ENCODE measurements around the gene XPO1.

Gene XPO1

GRCh38 chr2:61439241-61440002, 98.7 kb downstream of the XPO1 start:
- H3K27me3 ChIP-seq (ENCODE audit: control insufficient read depth, low read length): no peaks in the 10 kb centered on the region
- no peaks in the 10 kb centered on the region for H3K9me3 ChIP-seq (ENCODE audit: control insufficient read depth, insufficient read depth, low read length)
- peaks cover 11% of the 10 kb centered on the region for H3K36me3 ChIP-seq (ENCODE audit: control insufficient read depth, low read length)
- H3F3A ChIP-seq (ENCODE audit: control insufficient read depth, insufficient read depth): peaks cover 33% of the 10 kb centered on the region
- H4K20me1 ChIP-seq (ENCODE audit: control insufficient read depth, insufficient read depth, low read depth, low read length): peaks cover 4% of the 10 kb centered on the region; the same call in 1 of the 2 replicates
- H3K9me2 ChIP-seq (replicated peaks; ENCODE audit: control insufficient read depth, low read length): no peaks in the 10 kb centered on the region
- H3K79me2 ChIP-seq (ENCODE audit: control insufficient read depth, low read length): peaks cover 99% of the 10 kb centered on the region
- H3K4me1 ChIP-seq (ENCODE audit: control insufficient read depth, low read length): peaks cover 99% of the 10 kb centered on the region
- TF ChIP-seq EZH2phosphoT487 (IDR thresholded peaks at IDR 0.05; ENCODE audit: borderline replicate concordance, low read length): no peak
- no peak for TF ChIP-seq CTCF (IDR thresholded peaks at IDR 0.05; ENCODE audit: low read depth, low read length, poor library complexity, severe bottlenecking)
- H3K27ac ChIP-seq (ENCODE audit: low read depth, low read length): peak overlapping the region; percentile 99
- peak overlapping the region; percentile 31 for H3K4me3 ChIP-seq (ENCODE audit: low read length)
- peak overlapping the region; percentile 56 for H3K4me2 ChIP-seq (ENCODE audit: low read length)

- Histone ChIP-seq H3K4me3 (ENCODE audit: low read length) (0 out of 2 replicates have a peak overlapping the region, but pooled peaks have one; percentile 31), H3K36me3 (ENCODE audit: control insufficient read depth, low read length) (peaks cover 11% of the 10 kb centered on the region), H3K27me3 (ENCODE audit: control insufficient read depth, low read length) (no peaks in the 10 kb centered on the region), H4K20me1 (ENCODE audit: control insufficient read depth, insufficient read depth, low read depth, low read length) (peaks cover 11% of the 10 kb centered on the region; the same call in 1 of the 2 replicates), H3K9me3 (ENCODE audit: control insufficient read depth, insufficient read depth, low read length) (no peaks in the 10 kb centered on the region), H3K9me2 (replicated peaks; ENCODE audit: control insufficient read depth, low read length) (no peaks in the 10 kb centered on the region), H3K27ac (ENCODE audit: low read depth, low read length) (peak overlapping the region; percentile 99), H3K4me2 (ENCODE audit: low read length) (peak overlapping the region; percentile 56), H3K4me1 (ENCODE audit: control insufficient read depth, low read length) (peaks cover 99% of the 10 kb centered on the region), H3F3A (ENCODE audit: control insufficient read depth, insufficient read depth) (peaks cover 25% of the 10 kb centered on the region), H3K79me2 (ENCODE audit: control insufficient read depth, low read length) (peaks cover 99% of the 10 kb centered on the region)
- TF ChIP-seq CTCF (IDR thresholded peaks at IDR 0.05; ENCODE audit: low read depth, low read length, poor library complexity, severe bottlenecking) (no peak), EZH2phosphoT487 (IDR thresholded peaks at IDR 0.05; ENCODE audit: borderline replicate concordance, low read length) (no peak)
Measured at GRCh38 chr2:61438670-61439069, 99.5 kb downstream of the XPO1 start.

- H3K4me1 ChIP-seq (ENCODE audit: control insufficient read depth, low read length): peaks cover 97% of the 10 kb centered on the region
Measured at GRCh38 chr2:61437170-61437569, 101.0 kb downstream of the XPO1 start.

More at GRCh38 chr2:61437170-61437569, 101.0 kb downstream of the XPO1 start:
- Histone ChIP-seq H3K4me2 (ENCODE audit: low read length) (peak overlapping the region; percentile 38), H4K20me1 (ENCODE audit: control insufficient read depth, insufficient read depth, low read depth, low read length) (peaks cover 13% of the 10 kb centered on the region; the same call in 1 of the 2 replicates), H3K9me3 (ENCODE audit: control insufficient read depth, insufficient read depth, low read length) (no peaks in the 10 kb centered on the region), H3K79me2 (ENCODE audit: control insufficient read depth, low read length) (peaks cover 99% of the 10 kb centered on the region), H3K36me3 (ENCODE audit: control insufficient read depth, low read length) (peaks cover 7% of the 10 kb centered on the region), H3K27ac (ENCODE audit: low read depth, low read length) (no peak overlapping the region), H3K9me2 (replicated peaks; ENCODE audit: control insufficient read depth, low read length) (no peaks in the 10 kb centered on the region), H3F3A (ENCODE audit: control insufficient read depth, insufficient read depth) (peaks cover 10% of the 10 kb centered on the region), H3K27me3 (ENCODE audit: control insufficient read depth, low read length) (no peaks in the 10 kb centered on the region), H3K4me3 (ENCODE audit: low read length) (peak overlapping the region; percentile 14; the same call in 1 of the 2 replicates)
- TF ChIP-seq EZH2phosphoT487 (IDR thresholded peaks at IDR 0.05; ENCODE audit: borderline replicate concordance, low read length): no peak
- TF ChIP-seq CTCF (IDR thresholded peaks at IDR 0.05; ENCODE audit: low read depth, low read length, poor library complexity, severe bottlenecking): no peak
